ENCODE data around the gene CSNK1G1.

- TF ChIP-seq CTCF (IDR thresholded peaks at IDR 0.05) (no peak), EZH2phosphoT487 (IDR thresholded peaks at IDR 0.05; ENCODE audit: borderline replicate concordance, low read depth) (no peak), RXRA (IDR thresholded peaks at IDR 0.05; ENCODE audit: borderline replicate concordance, low read depth) (no peak), NFIC (IDR thresholded peaks at IDR 0.05; ENCODE audit: borderline replicate concordance) (no peak)
Observed at GRCh38 chr15:64133623-64134344, 222.2 kb downstream of the CSNK1G1 start.

All from SK-N-SH (cell line).